GM21825 (cell line): ENCODE measurements around the gene LIG3.
"Not testable (repeated sequence)": the region's sequence is repeated elsewhere in the genome, so short reads cannot be mapped to it uniquely, and the experiment has no call there.

Experiments
- ATAC-seq: cut with Tn5 transposase; IDR thresholded peaks from one replicate; pipeline ENCODE4 v1.9.1; 2021; ENCODE audit warnings: mild to moderate bottlenecking, moderate library complexity; ENCODE audit not compliant: unreplicated experiment

The LIG3 gene

GRCh38 chr17:34980353-34980680 is at the start of gene LIG3:
LIG3 (plus strand) TSS chr17:34980512; CDS start chr17:34983006, 2,494 bp downstream.
- ATAC-seq: peak; percentile 79

- ATAC-seq: not testable (repeated sequence)
Observed at GRCh38 chr17:34950780-34951179, 29.5 kb upstream of the LIG3 start.

GRCh38 chr17:34958438-34958837 is 21.9 kb upstream of the LIG3 start:
- no peak for ATAC-seq

GRCh38 chr17:34961093-34961911 is 19.0 kb upstream of the LIG3 start, which contains the start of the genes CCT6B and ZNF830:
CCT6B (minus strand) TSS chr17:34961460; CDS start chr17:34961393, 67 bp downstream.
ZNF830 (plus strand) TSS chr17:34961540; CDS start chr17:34961567, 27 bp downstream.
- peak; percentile 80 for ATAC-seq

GRCh38 chr17:34974179-34974578 is 6.1 kb upstream of the LIG3 start:
- ATAC-seq: no peak

GRCh38 chr17:34974794-34975785 is 5.2 kb upstream of the LIG3 start:
- no peak for ATAC-seq

GRCh38 chr17:34979153-34979552 is 1.2 kb upstream of the LIG3 start:
- no peak for ATAC-seq

- ATAC-seq: no peak
Observed at GRCh38 chr17:34979650-34980352, 511 bp upstream of the LIG3 start.

- ATAC-seq: peak; percentile 65
Observed at GRCh38 chr17:34980681-34981537, 597 bp downstream of the LIG3 start.

- ATAC-seq: no peak
Observed at GRCh38 chr17:34981538-34982241, 1.4 kb downstream of the LIG3 start.

GRCh38 chr17:34987232-34987631 is 6.9 kb downstream of the LIG3 start:
- ATAC-seq: no peak

GRCh38 chr17:34988644-34989043 is 8.3 kb downstream of the LIG3 start:
- ATAC-seq: no peak

- ATAC-seq: no peak
Observed at GRCh38 chr17:34989473-34989872, 9.2 kb downstream of the LIG3 start.

GRCh38 chr17:34990921-34991365 is 10.6 kb downstream of the LIG3 start:
- ATAC-seq: no peak

- ATAC-seq: no peak
Observed at GRCh38 chr17:34991606-34992005, 11.3 kb downstream of the LIG3 start.

- ATAC-seq: no peak
Observed at GRCh38 chr17:34993031-34993430, 12.7 kb downstream of the LIG3 start.

- no peak for ATAC-seq
Observed at GRCh38 chr17:34996422-34997285, 16.3 kb downstream of the LIG3 start.

GRCh38 chr17:34997355-34997862 is 17.1 kb downstream of the LIG3 start:
- ATAC-seq: no peak
